CD14-positive monocyte (primary cell): ENCODE results near the gene EPOP. TPM values are rescaled to one million over a fixed set of nuclear protein-coding genes. Genes with fewer than 3 reads are reported as not detected.
"Not testable (repeated sequence)": the region's sequence is repeated elsewhere in the genome, so short reads cannot be mapped to it uniquely, and the experiment has no call there.

Experiments
- DNase-seq, 3 donors: peaks; one replicate each; pipeline ENCODE4 v3.0.0-alpha.2; 2011 to 2022
- H2AFZ ChIP-seq: 2 replicates; pipeline ENCODE4 v1.6.0; 2012; ENCODE audit warnings: mild to moderate bottlenecking, low read depth, low read length, inconsistent platforms; ENCODE audit not compliant: insufficient read depth, poor library complexity, severe bottlenecking
- H3K27ac ChIP-seq, 2 donors: 1 replicate in 1 of 2; 2 replicates in 1 of 2; pipeline ENCODE4 v1.5.1; 2012 to 2013; ENCODE audit warnings: low read length in 2 of 2, control low read depth in 1 of 2, inconsistent platforms in 1 of 2, low read depth in 1 of 2, mild to moderate bottlenecking in 1 of 2
- H3K27me3 ChIP-seq, 2 donors: one replicate each; pipeline versions ENCODE4 v1.6.0 to v1.6.1; 2011 to 2013; ENCODE audit warnings: low read length in 2 of 2; ENCODE audit not compliant: control insufficient read depth in 2 of 2, insufficient read depth in 2 of 2
- H3K36me3 ChIP-seq, 2 donors: replicated peaks in 1 of 2; 1 replicate in 1 of 2; 2 replicates in 1 of 2; pipeline versions ENCODE4 v1.5.1 to v1.6.1; 2012 to 2013; ENCODE audit warnings: low read length in 2 of 2, control low read depth in 1 of 2, inconsistent platforms in 1 of 2, mild to moderate bottlenecking in 1 of 2; ENCODE audit not compliant: insufficient read depth in 2 of 2, control insufficient read depth in 1 of 2
- H3K4me1 ChIP-seq, 2 donors: 1 replicate in 1 of 2; 2 replicates in 1 of 2; pipeline versions ENCODE4 v1.5.1 to v1.6.1; 2012 to 2013; ENCODE audit warnings: low read length in 2 of 2, control low read depth in 1 of 2, inconsistent platforms in 1 of 2, mild to moderate bottlenecking in 1 of 2, moderate library complexity in 1 of 2; ENCODE audit not compliant: insufficient read depth in 2 of 2, control insufficient read depth in 1 of 2
- H3K4me2 ChIP-seq: replicated peaks from 2 replicates; pipeline ENCODE3; 2012; ENCODE audit warnings: low read length, moderate library complexity, mild to moderate bottlenecking; ENCODE audit not compliant: poor library complexity, severe bottlenecking; ENCODE audit errors: extremely low read depth
- H3K4me3 ChIP-seq, 3 experiments: fragments of 200-600 bp in 1 of 3; sonication (generic) in 1 of 3; replicated peaks in 1 of 3; 1 replicate in 2 of 3; 2 replicates in 1 of 3; pipeline ENCODE4 v1.5.1; 2011 to 2013; ENCODE audit warnings: low read length in 3 of 3, mild to moderate bottlenecking in 3 of 3, control low read depth in 2 of 3, low read depth in 2 of 3, inconsistent platforms in 1 of 3, moderate library complexity in 1 of 3
- H3K79me2 ChIP-seq: 2 replicates; pipeline ENCODE4 v1.6.0; 2012; ENCODE audit warnings: mild to moderate bottlenecking, control low read depth, inconsistent platforms, low read length, moderate library complexity; ENCODE audit not compliant: insufficient read depth
- H3K9ac ChIP-seq: 2 replicates; pipeline ENCODE4 v1.6.0; 2017; ENCODE audit warnings: low read length, mild to moderate bottlenecking; ENCODE audit not compliant: insufficient read depth, poor library complexity, severe bottlenecking
- H3K9me3 ChIP-seq, 2 donors: replicated peaks in 1 of 2; 1 replicate in 1 of 2; 2 replicates in 1 of 2; pipeline versions ENCODE4 v1.5.1 to v1.6.1; 2012 to 2013; ENCODE audit warnings: low read length in 2 of 2, control low read depth in 1 of 2; ENCODE audit not compliant: control insufficient read depth in 1 of 2, insufficient read depth in 1 of 2
- H4K20me1 ChIP-seq: 2 replicates; pipeline ENCODE4 v1.6.0; 2012; ENCODE audit warnings: mild to moderate bottlenecking, low read length, control low read depth, moderate library complexity; ENCODE audit not compliant: insufficient read depth
- H3K27ac Mint-ChIP-seq, 7 donors: one replicate each; pipeline ENCODE4 v1.8.0; 2020; ENCODE audit warnings: mild to moderate bottlenecking in 7 of 7, mixed read lengths in 7 of 7, moderate library complexity in 6 of 7, inconsistent platforms in 2 of 7
- H3K27me3 Mint-ChIP-seq, 3 donors: one replicate each; pipeline ENCODE4 v1.8.0; 2021 to 2022; ENCODE audit warnings: low read depth in 3 of 3, mild to moderate bottlenecking in 3 of 3, mixed read lengths in 3 of 3, moderate library complexity in 3 of 3, inconsistent platforms in 1 of 3
- H3K36me3 Mint-ChIP-seq, 2 donors: one replicate each; pipeline ENCODE4 v1.8.0; 2020; ENCODE audit warnings: mixed read lengths in 2 of 2, inconsistent platforms in 1 of 2, mild to moderate bottlenecking in 1 of 2
- H3K4me1 Mint-ChIP-seq: one replicate; pipeline ENCODE4 v1.8.0; 2020; ENCODE audit warnings: mild to moderate bottlenecking, mixed read lengths
- H3K4me3 Mint-ChIP-seq, 2 donors: one replicate each; pipeline ENCODE4 v1.8.0; 2020; ENCODE audit warnings: mild to moderate bottlenecking in 2 of 2, mixed read lengths in 2 of 2, moderate library complexity in 1 of 2
- H3K9me3 Mint-ChIP-seq, 7 donors: one replicate each; pipeline ENCODE4 v1.8.0; 2020 to 2022; ENCODE audit warnings: mixed read lengths in 7 of 7, mild to moderate bottlenecking in 6 of 7, moderate library complexity in 6 of 7, inconsistent platforms in 2 of 7
- WGBS: methylation state at CpG from one replicate; pipeline ENCODE4 v1.1.5; 2013; ENCODE audit warnings: missing lambda C conversion rate; ENCODE audit not compliant: insufficient coverage; 5-methylcytosine and 5-hydroxymethylcytosine counted together
- intact Hi-C, 2 donors: fragments of 100-400 bp; cut with micrococcal nuclease; formaldehyde crosslinking; loops; one replicate each; pipeline versions ENCODE4 v1.15.0 to v1.15.1; 2023
- polyA plus RNA-seq, 3 donors: library from polyadenylated mRNA; depleted of rRNA in 1 of 3; unstranded in 2 of 3; stranded (reverse) in 1 of 3; fragments of 300-500 nt in 2 of 3; fragments of >200 nt in 1 of 3; fragmentation: Illumina TruSeq in 2 of 3; gene quantifications; 1 replicate in 2 of 3; 2 replicates in 1 of 3; pipeline ENCODE4 v1.2.3, GENCODE V29; 2012 to 2021
- small RNA-seq: library from RNA; depleted of rRNA; stranded (forward); fragments of <200 nt; gene quantifications from one replicate; pipeline ENCODE3, GENCODE V24; 2012; ENCODE audit warnings: low read depth; ENCODE audit not compliant: insufficient read length
- TF ChIP-seq, protein P1 (sequence below): fragments of 200-600 bp; IDR thresholded peaks from one replicate; pipeline ENCODE4 v1.8.0; 2022; ENCODE audit warnings: antibody characterized with exemption, mild to moderate bottlenecking

EPOP gene
- polyA plus RNA-seq, 3 donors = 0.63 TPM; not detected in 2

- no peak overlapping the region for H3K27ac ChIP-seq
- no peak overlapping the region for H3K4me3 ChIP-seq
- H3K4me2 ChIP-seq = no peak overlapping the region
- Mint-ChIP-seq H3K4me3 (no peak overlapping the region), H3K27me3 (peaks cover 30 to 52% (median 34%) of the 10 kb centered on the region in 3 donors), H3K9me3 (peaks cover 0 to 10% (median 4%) of the 10 kb centered on the region in 7 donors), H3K4me1 (peaks cover 6% of the 10 kb centered on the region), H3K36me3 (no peaks in the 10 kb centered on the region), H3K27ac (no peak overlapping the region)
- H4K20me1 ChIP-seq = no peaks in the 10 kb centered on the region
- no peaks in the 10 kb centered on the region for H3K36me3 ChIP-seq
- H2AFZ ChIP-seq = no peak overlapping the region
- peaks cover 2 to 5% of the 10 kb centered on the region in 2 donors for H3K4me1 ChIP-seq
- intact Hi-C loops = no loop called here
- TF ChIP-seq, protein P1, sequence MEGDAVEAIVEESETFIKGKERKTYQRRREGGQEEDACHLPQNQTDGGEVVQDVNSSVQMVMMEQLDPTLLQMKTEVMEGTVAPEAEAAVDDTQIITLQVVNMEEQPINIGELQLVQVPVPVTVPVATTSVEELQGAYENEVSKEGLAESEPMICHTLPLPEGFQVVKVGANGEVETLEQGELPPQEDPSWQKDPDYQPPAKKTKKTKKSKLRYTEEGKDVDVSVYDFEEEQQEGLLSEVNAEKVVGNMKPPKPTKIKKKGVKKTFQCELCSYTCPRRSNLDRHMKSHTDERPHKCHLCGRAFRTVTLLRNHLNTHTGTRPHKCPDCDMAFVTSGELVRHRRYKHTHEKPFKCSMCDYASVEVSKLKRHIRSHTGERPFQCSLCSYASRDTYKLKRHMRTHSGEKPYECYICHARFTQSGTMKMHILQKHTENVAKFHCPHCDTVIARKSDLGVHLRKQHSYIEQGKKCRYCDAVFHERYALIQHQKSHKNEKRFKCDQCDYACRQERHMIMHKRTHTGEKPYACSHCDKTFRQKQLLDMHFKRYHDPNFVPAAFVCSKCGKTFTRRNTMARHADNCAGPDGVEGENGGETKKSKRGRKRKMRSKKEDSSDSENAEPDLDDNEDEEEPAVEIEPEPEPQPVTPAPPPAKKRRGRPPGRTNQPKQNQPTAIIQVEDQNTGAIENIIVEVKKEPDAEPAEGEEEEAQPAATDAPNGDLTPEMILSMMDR = no peak
- H3K27me3 ChIP-seq = peaks cover 4 to 10% of the 10 kb centered on the region in 2 donors
- H3K9ac ChIP-seq = no peak overlapping the region
- H3K9me3 ChIP-seq = no peaks in the 10 kb centered on the region
- no peak for DNase-seq
- H3K79me2 ChIP-seq = no peaks in the 10 kb centered on the region
Measured at GRCh38 chr17:38625482-38625881, 49.3 kb downstream of the EPOP start.

DNA sequence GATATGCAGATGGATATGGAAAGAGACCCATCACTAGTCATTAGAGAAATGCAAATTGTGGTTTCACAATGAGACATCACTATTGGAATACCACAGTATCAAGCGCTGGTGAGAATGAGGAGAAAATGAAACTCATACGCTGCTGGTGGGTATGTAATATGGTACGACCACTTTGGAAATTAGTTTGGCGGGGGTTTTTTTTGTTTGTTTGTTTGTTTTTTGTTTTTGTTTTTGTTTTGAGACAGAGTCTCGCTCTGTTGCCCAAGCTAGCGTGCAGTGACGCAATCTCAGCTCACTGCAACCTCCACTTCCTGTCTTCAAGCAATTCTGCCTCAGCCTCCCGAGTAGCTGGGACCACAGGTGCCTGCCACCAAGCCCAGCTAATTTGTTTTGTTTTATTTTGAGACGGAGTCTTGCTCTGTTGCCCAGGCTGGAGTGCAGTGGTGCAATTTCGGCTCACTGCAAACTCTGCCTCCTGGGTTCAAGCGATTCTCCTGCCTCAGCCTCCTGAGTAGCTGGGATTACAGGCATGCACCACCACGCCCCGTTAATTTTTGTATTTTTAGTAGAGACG is 49.9 kb downstream of the EPOP start:
- H3K4me1 ChIP-seq, H4K20me1 ChIP-seq, H3K36me3 Mint-ChIP-seq, H3K27ac Mint-ChIP-seq, H3K36me3 ChIP-seq, H3K4me3 ChIP-seq, H3K9me3 ChIP-seq, H3K9ac ChIP-seq, H3K4me2 ChIP-seq, H3K79me2 ChIP-seq, DNase-seq, H3K4me1 Mint-ChIP-seq, H3K9me3 Mint-ChIP-seq, H3K27ac ChIP-seq, intact Hi-C loops, H2AFZ ChIP-seq: not testable (repeated sequence)
- 84% methylated on average over 8 of the region's 14 CpGs for WGBS
- peaks cover 34 to 56% (median 36%) of the 10 kb centered on the region in 3 donors for H3K27me3 Mint-ChIP-seq
- peak overlapping the region in 1 of 2 donors; percentile 13 for H3K4me3 Mint-ChIP-seq
- peaks cover 4 to 11% of the 10 kb centered on the region in 2 donors for H3K27me3 ChIP-seq

Small RNA genes lying within 50 kb of the gene (small RNA-seq; reads per million reads assigned to genes)
- not detected for gene MIR4726
- gene MIR4734 = not detected

Other genes with a start within 250 kb of the EPOP start
- under 1 TPM; 0.03 to 0.21 (median 0.09) TPM for gene ARHGAP23, start 246.5 kb downstream of the EPOP start, polyA plus RNA-seq
- gene SRCIN1, start 69.0 kb downstream of the EPOP start, polyA plus RNA-seq = under 1 TPM in 1 of 3 donors, not detected in 2; 0.01 TPM
- gene MLLT6, start 30.3 kb upstream of the EPOP start, polyA plus RNA-seq = 10 to 100 TPM in 1 of 3 donors, under 1 TPM in 2; 0.72 to 55.4 (median 0.82) TPM
- gene CISD3, start 55.4 kb upstream of the EPOP start, polyA plus RNA-seq = 10 to 100 TPM in 2 of 3 donors, 1 to 10 TPM in 1; 7.1 to 61.2 (median 53.4) TPM
- gene PCGF2, start 73.4 kb upstream of the EPOP start, polyA plus RNA-seq = under 1 TPM in 1 of 3 donors, not detected in 2; 0.60 TPM
- gene PSMB3, start 77.8 kb upstream of the EPOP start, polyA plus RNA-seq = 100 to 1,000 TPM; 315 to 689 (median 625) TPM
- gene PIP4K2B, start 124.6 kb upstream of the EPOP start, polyA plus RNA-seq = 10 to 100 TPM in 1 of 3 donors, 1 to 10 TPM in 2; 4.4 to 20.2 (median 4.6) TPM
- gene CWC25, start 150.4 kb upstream of the EPOP start, polyA plus RNA-seq = 10 to 100 TPM in 1 of 3 donors, 1 to 10 TPM in 2; 7.5 to 63.2 (median 8.4) TPM
- gene RPL23, start 178.8 kb upstream of the EPOP start, polyA plus RNA-seq = 1,000 to 10,000 TPM in 1 of 3 donors, 100 to 1,000 TPM in 2; 561 to 1,701 (median 618) TPM
- 10 to 100 TPM; 55.9 to 93.7 (median 70.6) TPM for gene LASP1, start 195.1 kb upstream of the EPOP start, polyA plus RNA-seq